Fibroblast of lung (primary cell): ENCODE measurements around the gene DPP10. TPM values are rescaled to one million over a fixed set of nuclear protein-coding genes. Genes with fewer than 3 reads are reported as not detected.

Experiments used
- DNase-seq, 2 donors: peaks; one replicate each; pipeline versions ENCODE4 v3.0.0 to v3.0.0-alpha.2; 2010; ENCODE audit warnings: low read depth in 2 of 2
- H2AFZ ChIP-seq: 2 replicates; pipeline ENCODE4 v1.5.1; 2012; ENCODE audit warnings: low read length, control low read depth, inconsistent platforms
- H3K27ac ChIP-seq: 2 replicates; pipeline ENCODE4 v1.5.1; 2011; ENCODE audit warnings: low read length, control low read depth; ENCODE audit not compliant: insufficient read depth
- H3K27me3 ChIP-seq: 2 replicates; pipeline ENCODE4 v1.5.1; 2011; ENCODE audit warnings: mild to moderate bottlenecking, low read length; ENCODE audit not compliant: control insufficient read depth, insufficient read depth
- H3K36me3 ChIP-seq: 2 replicates; pipeline ENCODE4 v1.5.1; 2011; ENCODE audit warnings: low read length; ENCODE audit not compliant: control insufficient read depth, insufficient read depth
- H3K4me1 ChIP-seq: 2 replicates; pipeline ENCODE4 v1.5.1; 2011; ENCODE audit warnings: low read length; ENCODE audit not compliant: control insufficient read depth, insufficient read depth; ENCODE audit errors: extremely low read depth
- H3K4me2 ChIP-seq: 2 replicates; pipeline ENCODE4 v1.5.1; 2011; ENCODE audit warnings: low read length, control low read depth; ENCODE audit not compliant: insufficient read depth; ENCODE audit errors: extremely low read depth
- H3K4me3 ChIP-seq, 4 experiments: fragments of 200-600 bp in 1 of 4; sonication (generic) in 1 of 4; replicated peaks in 1 of 4; 2 replicates each; pipeline ENCODE4 v1.5.1; 2011 to 2016; ENCODE audit warnings: low read length in 4 of 4, low read depth in 3 of 4, mild to moderate bottlenecking in 3 of 4, control low read depth in 2 of 4, inconsistent platforms in 1 of 4, mixed read lengths in 1 of 4; ENCODE audit not compliant: insufficient read depth in 1 of 4; ENCODE audit errors: control extremely low read depth in 1 of 4
- H3K79me2 ChIP-seq: 2 replicates; pipeline ENCODE4 v1.5.1; 2012; ENCODE audit warnings: mild to moderate bottlenecking, low read length, inconsistent platforms; ENCODE audit not compliant: control insufficient read depth, insufficient read depth
- H3K9ac ChIP-seq: 2 replicates; pipeline ENCODE4 v1.5.1; 2011; ENCODE audit warnings: mild to moderate bottlenecking, low read length, control low read depth; ENCODE audit not compliant: insufficient read depth
- H3K9me3 ChIP-seq: 2 replicates; pipeline ENCODE4 v1.5.1; 2012; ENCODE audit warnings: low read depth, low read length; ENCODE audit not compliant: control insufficient read depth, insufficient read depth
- H4K20me1 ChIP-seq: 2 replicates; pipeline ENCODE4 v1.5.1; 2011; ENCODE audit warnings: low read length; ENCODE audit not compliant: control insufficient read depth, insufficient read depth; ENCODE audit errors: extremely low read depth
- CTCF ChIP-seq, 2 donors: IDR thresholded peaks in 1 of 2; conservative IDR thresholded peaks in 1 of 2; 1 replicate in 1 of 2; 2 replicates in 1 of 2; pipeline ENCODE4 v1.5.1; 2011 to 2012; ENCODE audit warnings: low read length in 2 of 2, control low read depth in 1 of 2, inconsistent platforms in 1 of 2, low read depth in 1 of 2, mild to moderate bottlenecking in 1 of 2
- EZH2 ChIP-seq: IDR thresholded peaks from 2 replicates; pipeline ENCODE4 v1.5.1; 2012; ENCODE audit warnings: low read length, control low read depth, mild to moderate bottlenecking; ENCODE audit errors: missing control alignments
- polyA plus RNA-seq, 2 donors: library from polyadenylated mRNA; depleted of rRNA in 1 of 2; stranded (reverse) in 1 of 2; unstranded in 1 of 2; fragments of >200 nt; gene quantifications; 2 replicates each; pipeline ENCODE4 v1.2.1, GENCODE V29; 2011 to 2012; ENCODE audit warnings: missing spikeins in 1 of 2
- total RNA-seq: library from RNA; depleted of rRNA; stranded (reverse); fragments of >200 nt; gene quantifications from 2 replicates; pipeline ENCODE4 v1.2.1, GENCODE V29; 2014

The DPP10 gene
- total and polyA plus RNA-seq, 2 donors (not counting 1 experiment from before 2014, with no cell fraction given), result not detected

GRCh38 chr2:115389024-115389423 is 946.6 kb downstream of the DPP10 start:
- Histone ChIP-seq H3K4me2 (no peak overlapping the region), H3K27ac (no peak overlapping the region), H3K27me3 (no peaks in the 10 kb centered on the region), H3K9ac (no peak overlapping the region), H2AFZ (no peak overlapping the region), H3K9me3 (no peaks in the 10 kb centered on the region), H3K36me3 (no peaks in the 10 kb centered on the region), H3K4me1 (no peaks in the 10 kb centered on the region), H3K79me2 (no peaks in the 10 kb centered on the region), H4K20me1 (no peaks in the 10 kb centered on the region), H3K4me3 (no peak overlapping the region)
- TF ChIP-seq EZH2, result no peak
- no peak for TF ChIP-seq CTCF (conservative IDR thresholded peaks at IDR 0.05 in 1 of 2, IDR thresholded peaks at IDR 0.05 in 1 of 2; ENCODE audit: low read depth in 1 of 2, low read length in 2 of 2)
- DNase-seq, result no peak

- no peaks in the 10 kb centered on the region for H3K4me1 ChIP-seq
- DNase-seq, result no peak
These were observed 947.6 kb downstream of the DPP10 start for GRCh38 chr2:115389898-115390565.

GRCh38 chr2:115396579-115396978 is 954.1 kb downstream of the DPP10 start:
- H3K27me3 ChIP-seq, result no peaks in the 10 kb centered on the region
- H4K20me1 ChIP-seq, result no peaks in the 10 kb centered on the region
- no peak overlapping the region for H3K4me3 ChIP-seq
- DNase-seq, result no peak
- H3K4me2 ChIP-seq, result no peak overlapping the region
- no peaks in the 10 kb centered on the region for H3K36me3 ChIP-seq
- H3K27ac ChIP-seq, result no peak overlapping the region
- no peaks in the 10 kb centered on the region for H3K9me3 ChIP-seq
- H3K9ac ChIP-seq, result no peak overlapping the region
- no peaks in the 10 kb centered on the region for H3K79me2 ChIP-seq
- TF ChIP-seq EZH2, result no peak
- TF ChIP-seq CTCF (conservative IDR thresholded peaks at IDR 0.05 in 1 of 2, IDR thresholded peaks at IDR 0.05 in 1 of 2; ENCODE audit: low read depth in 1 of 2, low read length in 2 of 2), result no peak
- no peak overlapping the region for H2AFZ ChIP-seq
- H3K4me1 ChIP-seq, result no peaks in the 10 kb centered on the region

More at GRCh38 chr2:115389898-115390565, 947.6 kb downstream of the DPP10 start:
- TF ChIP-seq EZH2 (no peak), CTCF (conservative IDR thresholded peaks at IDR 0.05 in 1 of 2, IDR thresholded peaks at IDR 0.05 in 1 of 2; ENCODE audit: low read depth in 1 of 2, low read length in 2 of 2) (no peak)
- Histone ChIP-seq H3K36me3 (no peaks in the 10 kb centered on the region), H3K79me2 (no peaks in the 10 kb centered on the region), H3K9ac (no peak overlapping the region), H3K4me2 (no peak overlapping the region), H2AFZ (no peak overlapping the region), H3K27ac (no peak overlapping the region), H3K4me3 (no peak overlapping the region), H4K20me1 (no peaks in the 10 kb centered on the region), H3K27me3 (no peaks in the 10 kb centered on the region), H3K9me3 (no peaks in the 10 kb centered on the region)
